ENCODE measurements around the gene ANAPC2. TPM values are rescaled to one million over a fixed set of nuclear protein-coding genes. Genes with fewer than 3 reads are reported as not detected.

Gene ANAPC2
- total and polyA plus RNA-seq, 4 donors, result 18.4 to 69.8 (median 44.2) TPM

- peaks cover 91% of the 10 kb centered on the region for H3K36me3 ChIP-seq (ENCODE audit: control insufficient read depth, insufficient read depth, low read length)
- no peaks in the 10 kb centered on the region for H3K27me3 ChIP-seq (ENCODE audit: control insufficient read depth, insufficient read depth, low read length)
- H3K4me1 ChIP-seq (ENCODE audit: control insufficient read depth, insufficient read depth, low read length), result peaks cover 58% of the 10 kb centered on the region
- 82% methylated on average over 8 of the region's 10 CpGs for WGBS (ENCODE audit: insufficient coverage)
- DNase-seq (ENCODE audit: low read depth in 4 of 6, low spot score in 6 of 6), result no peak
- H3K27ac ChIP-seq (ENCODE audit: low read depth, low read length), result no peak overlapping the region
- no peaks in the 10 kb centered on the region for H3K9me3 ChIP-seq (ENCODE audit: control insufficient read depth, insufficient read depth, low read length)
- no peak overlapping the region for H3K4me3 ChIP-seq (ENCODE audit: low read depth, low read length)
Measured at GRCh38 chr9:137192448-137192780, 4.1 kb upstream of the ANAPC2 start.

DNA sequence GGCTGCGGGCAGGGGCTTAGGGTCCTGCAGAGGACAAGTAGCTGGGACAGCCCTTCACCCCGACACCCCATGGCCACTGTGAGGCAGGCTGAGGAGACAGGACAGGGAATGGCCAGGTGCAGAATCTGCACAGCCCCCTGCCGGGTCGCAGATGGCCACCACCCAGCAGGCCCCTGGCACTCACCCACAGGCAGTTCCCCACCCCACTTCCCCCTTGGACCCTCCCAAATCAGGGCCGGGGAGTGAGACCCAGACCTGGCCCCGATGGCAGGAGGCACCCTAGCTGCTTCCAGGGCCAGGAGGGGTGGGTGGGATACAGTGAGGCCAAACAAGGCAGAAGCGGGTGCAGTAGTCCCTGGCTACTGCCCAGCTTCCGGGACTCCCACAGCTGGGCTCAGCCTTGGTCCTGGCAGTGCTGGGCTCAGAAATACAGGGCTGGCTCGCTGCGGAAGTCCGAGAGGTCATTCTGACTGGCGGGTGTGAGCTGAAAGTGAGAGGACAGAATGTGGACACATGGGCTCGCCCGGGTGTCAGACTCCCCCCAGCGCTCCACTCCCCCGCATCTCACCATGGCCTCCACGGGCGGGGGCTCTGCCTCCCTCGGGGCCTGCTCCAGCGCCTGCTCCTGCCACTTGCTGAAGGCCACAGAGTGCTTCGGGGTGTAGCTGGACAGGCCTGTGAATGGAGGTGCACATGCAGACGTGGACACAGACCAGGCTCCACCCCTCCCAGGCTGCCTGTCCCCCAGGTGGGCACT is 3.5 kb upstream of the ANAPC2 start:
- Histone ChIP-seq H3K27me3 (ENCODE audit: control insufficient read depth, insufficient read depth, low read length) (no peaks in the 10 kb centered on the region), H3K4me3 (ENCODE audit: low read depth, low read length) (no peak overlapping the region), H3K9me3 (ENCODE audit: control insufficient read depth, insufficient read depth, low read length) (no peaks in the 10 kb centered on the region), H3K27ac (ENCODE audit: low read depth, low read length) (no peak overlapping the region), H3K4me1 (ENCODE audit: control insufficient read depth, insufficient read depth, low read length) (peaks cover 62% of the 10 kb centered on the region), H3K36me3 (ENCODE audit: control insufficient read depth, insufficient read depth, low read length) (peaks cover 92% of the 10 kb centered on the region)
- 85% methylated on average over 19 of the region's 22 CpGs for WGBS (ENCODE audit: insufficient coverage)
- DNase-seq (ENCODE audit: low read depth in 4 of 6, low spot score in 6 of 6), result no peak

DNA sequence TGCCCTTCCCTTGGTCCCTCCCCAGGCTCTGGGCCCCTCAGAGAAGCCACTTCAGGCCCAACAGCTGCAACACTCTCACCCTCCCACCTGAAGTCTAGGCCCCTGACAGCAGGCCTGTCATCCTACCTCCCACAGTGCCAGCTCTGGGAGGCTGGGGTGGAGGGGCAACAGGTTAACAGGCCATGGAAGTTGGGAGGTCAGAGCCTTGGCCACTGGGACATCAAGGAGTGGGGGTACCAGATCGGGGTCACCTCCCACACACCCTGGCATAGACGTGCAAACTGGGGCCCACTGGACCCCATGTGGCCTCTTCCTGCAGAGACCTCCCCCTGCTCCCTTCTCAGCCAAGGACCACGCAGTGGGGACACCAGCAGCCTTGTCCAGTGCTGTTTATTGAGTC is 2.9 kb upstream of the ANAPC2 start:
- H3K9me3 ChIP-seq (ENCODE audit: control insufficient read depth, insufficient read depth, low read length), result no peaks in the 10 kb centered on the region
- peaks cover 92% of the 10 kb centered on the region for H3K36me3 ChIP-seq (ENCODE audit: control insufficient read depth, insufficient read depth, low read length)
- no peaks in the 10 kb centered on the region for H3K27me3 ChIP-seq (ENCODE audit: control insufficient read depth, insufficient read depth, low read length)
- H3K27ac ChIP-seq (ENCODE audit: low read depth, low read length), result no peak overlapping the region
- DNase-seq (ENCODE audit: low read depth in 4 of 6, low spot score in 6 of 6), result no peak
- WGBS (ENCODE audit: insufficient coverage), result 86% methylated on average over 2 of the region's 3 CpGs
- H3K4me1 ChIP-seq (ENCODE audit: control insufficient read depth, insufficient read depth, low read length), result peaks cover 63% of the 10 kb centered on the region
- no peak overlapping the region for H3K4me3 ChIP-seq (ENCODE audit: low read depth, low read length)

DNA sequence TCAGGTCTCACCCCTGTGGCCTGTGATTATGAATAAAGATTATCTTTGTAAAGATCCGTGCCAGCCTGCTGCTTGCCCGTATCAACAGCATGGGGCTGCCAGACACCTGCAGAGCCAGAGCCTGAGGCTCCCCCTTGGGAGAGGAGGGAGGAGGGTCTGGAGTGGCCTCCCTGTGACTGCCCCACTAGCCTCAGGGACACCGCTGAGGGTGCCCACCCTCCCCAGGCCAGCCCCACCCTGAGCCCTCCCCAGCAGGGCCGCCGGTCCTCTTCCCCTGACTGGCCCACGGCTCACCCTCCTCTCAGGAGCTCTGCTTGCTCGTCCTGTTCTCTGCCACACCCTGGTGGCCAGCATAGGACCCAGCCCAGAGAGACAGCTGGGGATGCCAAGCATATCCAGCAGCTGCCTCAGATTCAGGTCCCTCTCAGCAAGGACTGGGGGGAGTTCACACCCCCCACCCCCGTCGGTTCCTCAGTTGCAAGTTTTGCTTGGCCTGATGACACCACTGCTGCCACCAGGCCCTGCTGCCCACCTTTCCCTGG is 2.0 kb upstream of the ANAPC2 start:
- no peaks in the 10 kb centered on the region for H3K27me3 ChIP-seq (ENCODE audit: control insufficient read depth, insufficient read depth, low read length)
- DNase-seq (ENCODE audit: low read depth in 4 of 6, low spot score in 6 of 6), result no peak
- no peak overlapping the region for H3K4me3 ChIP-seq (ENCODE audit: low read depth, low read length)
- 79% methylated on average over 9 of the region's 9 CpGs for WGBS (ENCODE audit: insufficient coverage)
- H3K27ac ChIP-seq (ENCODE audit: low read depth, low read length), result no peak overlapping the region
- peaks cover 92% of the 10 kb centered on the region for H3K36me3 ChIP-seq (ENCODE audit: control insufficient read depth, insufficient read depth, low read length)
- H3K4me1 ChIP-seq (ENCODE audit: control insufficient read depth, insufficient read depth, low read length), result peaks cover 68% of the 10 kb centered on the region
- H3K9me3 ChIP-seq (ENCODE audit: control insufficient read depth, insufficient read depth, low read length), result no peaks in the 10 kb centered on the region

- no peaks in the 10 kb centered on the region for H3K27me3 ChIP-seq (ENCODE audit: control insufficient read depth, insufficient read depth, low read length)
- 46% methylated on average over 21 of the region's 23 CpGs for WGBS (ENCODE audit: insufficient coverage)
- no peaks in the 10 kb centered on the region for H3K9me3 ChIP-seq (ENCODE audit: control insufficient read depth, insufficient read depth, low read length)
- H3K36me3 ChIP-seq (ENCODE audit: control insufficient read depth, insufficient read depth, low read length), result peaks cover 92% of the 10 kb centered on the region
- peak overlapping the region; percentile 79 for H3K27ac ChIP-seq (ENCODE audit: low read depth, low read length)
- peaks cover 60% of the 10 kb centered on the region for H3K4me1 ChIP-seq (ENCODE audit: control insufficient read depth, insufficient read depth, low read length)
- peak overlapping the region; percentile 96 for H3K4me3 ChIP-seq (ENCODE audit: low read depth, low read length)
- DNase-seq (ENCODE audit: low read depth in 4 of 6, low spot score in 6 of 6), result no peak
Measured at GRCh38 chr9:137189297-137190295, 1.2 kb upstream of the ANAPC2 start.

GRCh38 chr9:137188086-137188489 is 272 bp downstream of the ANAPC2 start:
- Histone ChIP-seq H3K9me3 (ENCODE audit: control insufficient read depth, insufficient read depth, low read length) (no peaks in the 10 kb centered on the region), H3K27me3 (ENCODE audit: control insufficient read depth, insufficient read depth, low read length) (no peaks in the 10 kb centered on the region), H3K4me1 (ENCODE audit: control insufficient read depth, insufficient read depth, low read length) (peaks cover 57% of the 10 kb centered on the region), H3K36me3 (ENCODE audit: control insufficient read depth, insufficient read depth, low read length) (peaks cover 92% of the 10 kb centered on the region), H3K27ac (ENCODE audit: low read depth, low read length) (peak overlapping the region; percentile 64), H3K4me3 (ENCODE audit: low read depth, low read length) (peak overlapping the region; percentile 96)
- DNase-seq (ENCODE audit: low read depth in 4 of 6, low spot score in 6 of 6), result no peak
- under 1% methylated on average over 31 of the region's 31 CpGs for WGBS (ENCODE audit: insufficient coverage)

DNA sequence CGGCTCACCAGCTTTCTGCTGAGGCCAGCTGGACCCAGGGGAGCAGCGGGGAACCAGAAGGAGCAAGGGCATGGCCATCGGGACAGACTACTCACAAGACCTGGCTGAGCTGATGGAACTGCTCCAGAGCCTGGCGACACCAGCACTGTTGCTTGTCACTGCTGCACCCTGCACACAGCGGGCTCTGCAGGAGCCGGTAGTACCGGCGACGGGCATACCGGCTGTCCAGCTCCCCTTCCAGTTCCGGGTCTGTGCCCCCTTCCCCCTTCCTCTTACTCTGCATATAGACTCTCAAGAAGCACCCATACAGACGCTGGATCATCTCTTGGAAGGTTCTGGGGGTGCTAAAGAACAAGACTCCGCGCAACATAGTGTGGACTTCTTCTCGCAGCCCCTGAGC is 974 bp downstream of the ANAPC2 start:
- Histone ChIP-seq H3K9me3 (ENCODE audit: control insufficient read depth, insufficient read depth, low read length) (no peaks in the 10 kb centered on the region), H3K36me3 (ENCODE audit: control insufficient read depth, insufficient read depth, low read length) (peaks cover 92% of the 10 kb centered on the region), H3K27me3 (ENCODE audit: control insufficient read depth, insufficient read depth, low read length) (no peaks in the 10 kb centered on the region), H3K27ac (ENCODE audit: low read depth, low read length) (no peak overlapping the region), H3K4me3 (ENCODE audit: low read depth, low read length) (peak overlapping the region; percentile 96), H3K4me1 (ENCODE audit: control insufficient read depth, insufficient read depth, low read length) (peaks cover 57% of the 10 kb centered on the region)
- DNase-seq (ENCODE audit: low read depth in 4 of 6, low spot score in 6 of 6), result no peak
- 86% methylated on average over 10 of the region's 15 CpGs for WGBS (ENCODE audit: insufficient coverage)

- Histone ChIP-seq H3K4me1 (ENCODE audit: control insufficient read depth, insufficient read depth, low read length) (peaks cover 48% of the 10 kb centered on the region), H3K27ac (ENCODE audit: low read depth, low read length) (no peak overlapping the region), H3K27me3 (ENCODE audit: control insufficient read depth, insufficient read depth, low read length) (no peaks in the 10 kb centered on the region), H3K9me3 (ENCODE audit: control insufficient read depth, insufficient read depth, low read length) (no peaks in the 10 kb centered on the region), H3K4me3 (ENCODE audit: low read depth, low read length) (no peak overlapping the region), H3K36me3 (ENCODE audit: control insufficient read depth, insufficient read depth, low read length) (peaks cover 92% of the 10 kb centered on the region)
- 89% methylated on average over 6 of the region's 6 CpGs for WGBS (ENCODE audit: insufficient coverage)
- no peak for DNase-seq (ENCODE audit: low read depth in 4 of 6, low spot score in 6 of 6)
Measured at GRCh38 chr9:137186385-137186784, 2.0 kb downstream of the ANAPC2 start.

GRCh38 chr9:137185921-137186320 is 2.4 kb downstream of the ANAPC2 start:
- Histone ChIP-seq H3K27ac (ENCODE audit: low read depth, low read length) (no peak overlapping the region), H3K36me3 (ENCODE audit: control insufficient read depth, insufficient read depth, low read length) (peaks cover 92% of the 10 kb centered on the region), H3K9me3 (ENCODE audit: control insufficient read depth, insufficient read depth, low read length) (no peaks in the 10 kb centered on the region), H3K27me3 (ENCODE audit: control insufficient read depth, insufficient read depth, low read length) (no peaks in the 10 kb centered on the region), H3K4me1 (ENCODE audit: control insufficient read depth, insufficient read depth, low read length) (peaks cover 48% of the 10 kb centered on the region), H3K4me3 (ENCODE audit: low read depth, low read length) (no peak overlapping the region)
- 96% methylated on average over 19 of the region's 19 CpGs for WGBS (ENCODE audit: insufficient coverage)
- DNase-seq (ENCODE audit: low read depth in 4 of 6, low spot score in 6 of 6), result no peak

All from spinal cord (tissue), 10 donors.